ENCODE measurements around the gene YTHDF1.

Gene YTHDF1

GRCh38 chr20:63261060-63261794, 45.3 kb upstream of the YTHDF1 start:
- no peak for DNase-seq (ENCODE audit: low read depth)
- no peak overlapping the region for H3K4me3 ChIP-seq (ENCODE audit: low read depth, low read length)
- no peak for TF ChIP-seq CTCF (IDR thresholded peaks at IDR 0.05; ENCODE audit: low read depth, low read length)
- no peak for TF ChIP-seq MAX (IDR thresholded peaks at IDR 0.05; ENCODE audit: low read depth, low read length)
- no peak for TF ChIP-seq MYC (IDR thresholded peaks at IDR 0.05; ENCODE audit: low read depth, low read length)
- TF ChIP-seq POLR2A (IDR thresholded peaks at IDR 0.05; ENCODE audit: extremely low read depth, insufficient read length) = no peak

- TF ChIP-seq MAX (IDR thresholded peaks at IDR 0.05; ENCODE audit: low read depth, low read length) (no peak), CTCF (IDR thresholded peaks at IDR 0.05; ENCODE audit: low read depth, low read length) (no peak), MYC (IDR thresholded peaks at IDR 0.05; ENCODE audit: low read depth, low read length) (no peak), POLR2A (IDR thresholded peaks at IDR 0.05; ENCODE audit: extremely low read depth, insufficient read length) (no peak)
- DNase-seq (ENCODE audit: low read depth) = no peak
- H3K4me3 ChIP-seq (ENCODE audit: low read depth, low read length) = no peak overlapping the region
These were observed 44.6 kb upstream of the YTHDF1 start for GRCh38 chr20:63260521-63260920.

- no peak overlapping the region for H3K4me3 ChIP-seq (ENCODE audit: low read depth, low read length)
- no peak for DNase-seq (ENCODE audit: low read depth)
- TF ChIP-seq CTCF (IDR thresholded peaks at IDR 0.05; ENCODE audit: low read depth, low read length) (no peak), POLR2A (IDR thresholded peaks at IDR 0.05; ENCODE audit: extremely low read depth, insufficient read length) (no peak), MAX (IDR thresholded peaks at IDR 0.05; ENCODE audit: low read depth, low read length) (no peak), MYC (IDR thresholded peaks at IDR 0.05; ENCODE audit: low read depth, low read length) (no peak)
These were observed 44.0 kb upstream of the YTHDF1 start for GRCh38 chr20:63259734-63260460.

- DNase-seq (ENCODE audit: low read depth) = no peak
- TF ChIP-seq POLR2A (IDR thresholded peaks at IDR 0.05; ENCODE audit: extremely low read depth, insufficient read length) (no peak), MAX (IDR thresholded peaks at IDR 0.05; ENCODE audit: low read depth, low read length) (no peak)
These were observed 42.9 kb upstream of the YTHDF1 start for GRCh38 chr20:63258781-63259180.

GRCh38 chr20:63257629-63258028, 41.7 kb upstream of the YTHDF1 start:
- DNase-seq (ENCODE audit: low read depth) = no peak
- TF ChIP-seq POLR2A (IDR thresholded peaks at IDR 0.05; ENCODE audit: extremely low read depth, insufficient read length) (no peak), MAX (IDR thresholded peaks at IDR 0.05; ENCODE audit: low read depth, low read length) (no peak), CTCF (IDR thresholded peaks at IDR 0.05; ENCODE audit: low read depth, low read length) (no peak), MYC (IDR thresholded peaks at IDR 0.05; ENCODE audit: low read depth, low read length) (no peak)
- no peak overlapping the region for H3K4me3 ChIP-seq (ENCODE audit: low read depth, low read length)

More at GRCh38 chr20:63258781-63259180, 42.9 kb upstream of the YTHDF1 start:
- no peak overlapping the region for H3K4me3 ChIP-seq (ENCODE audit: low read depth, low read length)

- no peak for DNase-seq (ENCODE audit: low read depth)
- H3K4me3 ChIP-seq (ENCODE audit: low read depth, low read length) = no peak overlapping the region
- TF ChIP-seq MYC (IDR thresholded peaks at IDR 0.05; ENCODE audit: low read depth, low read length) = no peak
These were observed 41.0 kb upstream of the YTHDF1 start for GRCh38 chr20:63256954-63257353.

Measured in NB4 (cell line).